GM18526 (cell line): ENCODE measurements around the gene WNK1.

Experiments
- POLR2A ChIP-seq: IDR thresholded peaks from 3 replicates; pipeline ENCODE4 v1.6.1; 2011; ENCODE audit not compliant: insufficient read length; ENCODE audit errors: extremely low read depth

WNK1 gene

GRCh38 chr12:795305-795704 is 42.9 kb downstream of the WNK1 start:
- no peak for TF ChIP-seq POLR2A

- no peak for TF ChIP-seq POLR2A
Measured at GRCh38 chr12:800401-800800, 48.0 kb downstream of the WNK1 start.

GRCh38 chr12:802242-803120 is 50.1 kb downstream of the WNK1 start:
- no peak for TF ChIP-seq POLR2A

DNA sequence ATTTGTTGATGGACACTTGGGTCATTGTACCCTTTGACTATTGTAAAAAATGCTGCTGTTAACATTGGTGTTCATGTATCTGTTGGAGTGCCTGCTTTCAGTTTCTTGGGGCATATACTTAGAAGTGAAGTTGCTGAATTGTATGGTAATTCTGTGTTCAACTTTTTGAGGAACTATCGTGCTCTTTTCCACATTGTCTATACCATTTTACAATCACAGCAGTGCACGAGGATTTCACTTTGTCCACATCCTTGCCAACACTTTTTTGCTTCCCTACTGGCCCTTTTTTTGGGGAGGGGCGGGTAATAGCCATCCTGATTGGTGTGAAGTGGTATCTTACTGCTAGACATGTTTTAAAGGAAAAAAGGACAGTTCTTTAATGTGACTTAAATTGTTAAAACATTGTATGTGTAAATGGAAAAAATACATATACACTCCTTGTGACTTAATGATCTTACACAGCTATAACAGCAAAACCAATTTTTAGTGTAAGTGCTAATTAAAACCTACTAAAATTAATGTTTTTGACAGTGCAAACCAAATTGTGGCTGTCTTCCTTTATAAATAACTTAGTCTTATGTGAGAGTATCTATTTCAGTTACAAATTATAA is 52.7 kb downstream of the WNK1 start:
- TF ChIP-seq POLR2A = no peak

- no peak for TF ChIP-seq POLR2A
Measured at GRCh38 chr12:806200-806791, 53.9 kb downstream of the WNK1 start.

DNA sequence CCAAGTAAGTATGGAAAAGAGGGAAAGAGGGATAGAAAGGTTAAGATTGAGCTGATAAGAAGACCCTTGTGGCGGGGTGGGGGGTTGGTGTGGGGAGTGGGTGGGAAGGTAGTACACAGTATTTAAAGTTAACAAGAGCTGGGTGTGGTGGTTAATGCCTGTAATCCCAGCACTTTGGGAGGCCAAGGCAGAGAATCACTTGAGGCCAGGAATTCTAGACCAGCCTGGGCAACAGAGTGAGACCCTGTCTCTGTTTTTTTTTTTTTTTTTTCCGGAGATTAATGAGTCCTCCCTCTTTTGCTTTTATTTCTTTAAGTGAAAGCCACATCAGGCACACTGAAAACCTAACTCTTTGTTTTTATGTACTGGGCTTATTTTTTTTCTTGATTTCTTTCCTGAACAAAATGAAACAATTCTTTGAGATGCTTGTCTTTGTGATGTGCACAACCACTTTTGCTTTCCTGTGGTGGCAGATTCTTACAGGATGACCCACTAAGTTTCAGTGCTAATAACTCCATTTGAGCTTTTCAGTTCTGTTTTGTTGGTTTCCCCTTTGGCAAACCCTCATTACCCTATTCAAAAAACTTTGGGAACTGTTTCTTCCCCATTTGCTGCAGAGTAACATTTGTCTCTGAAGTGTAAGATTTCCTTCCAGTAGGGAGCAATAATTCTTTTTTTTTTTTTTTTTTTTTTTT is 54.8 kb downstream of the WNK1 start:
- TF ChIP-seq POLR2A = no peak

DNA sequence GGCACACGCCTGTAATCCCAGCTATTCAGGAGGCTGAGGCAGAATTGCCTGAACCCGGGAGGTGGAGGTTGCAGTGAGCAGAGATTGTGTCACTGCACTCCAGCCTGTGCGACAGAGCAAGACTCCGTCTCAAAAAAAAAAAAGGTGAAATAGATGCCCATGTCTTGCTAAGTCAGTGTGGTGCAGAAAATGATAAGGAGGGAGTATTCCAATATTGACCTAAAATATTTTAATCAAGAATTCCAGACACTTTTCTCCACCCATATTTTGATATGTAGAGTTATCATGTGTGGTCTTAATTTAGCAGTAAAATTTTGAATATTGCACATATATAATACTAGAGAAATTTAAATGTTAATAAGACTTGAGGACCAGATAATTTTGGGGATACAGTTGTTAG is 57.7 kb downstream of the WNK1 start:
- no peak for TF ChIP-seq POLR2A

- TF ChIP-seq POLR2A = no peak
Measured at GRCh38 chr12:810671-811415, 58.5 kb downstream of the WNK1 start.

GRCh38 chr12:812950-813349 is 60.6 kb downstream of the WNK1 start:
- no peak for TF ChIP-seq POLR2A

DNA sequence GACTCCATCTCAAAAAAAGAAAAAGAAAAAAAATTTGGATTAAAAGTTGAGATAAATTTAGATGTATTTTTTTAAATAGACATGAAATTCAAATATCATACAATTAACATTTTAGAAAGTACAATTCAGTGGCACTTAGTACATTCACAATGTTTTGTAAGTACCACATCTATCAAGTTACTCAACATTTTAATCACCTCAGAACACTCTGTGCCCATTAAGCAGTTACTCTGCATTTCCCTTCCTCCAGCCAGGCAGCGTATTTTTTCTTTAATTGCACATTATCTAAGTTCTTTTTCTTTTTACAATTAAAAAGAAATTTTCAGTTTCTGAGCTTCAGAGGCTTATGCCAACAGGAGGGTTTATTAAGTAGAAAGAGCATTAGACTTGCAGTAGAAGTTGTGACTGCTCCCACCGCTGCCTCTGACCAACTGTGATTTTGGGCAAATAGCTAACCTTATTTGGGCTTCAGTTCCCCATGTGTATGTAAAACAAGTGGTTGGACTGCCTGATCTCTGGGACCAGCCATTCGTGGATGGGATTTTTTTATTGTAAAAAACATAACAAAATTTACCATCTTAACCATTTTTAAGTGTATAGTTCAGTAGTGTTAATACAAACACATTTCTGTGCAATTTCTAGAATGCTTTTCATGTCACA is 65.7 kb downstream of the WNK1 start:
- TF ChIP-seq POLR2A = no peak

GRCh38 chr12:818733-819132 is 66.4 kb downstream of the WNK1 start:
- no peak for TF ChIP-seq POLR2A

GRCh38 chr12:820336-820735 is 68.0 kb downstream of the WNK1 start:
- no peak for TF ChIP-seq POLR2A

DNA sequence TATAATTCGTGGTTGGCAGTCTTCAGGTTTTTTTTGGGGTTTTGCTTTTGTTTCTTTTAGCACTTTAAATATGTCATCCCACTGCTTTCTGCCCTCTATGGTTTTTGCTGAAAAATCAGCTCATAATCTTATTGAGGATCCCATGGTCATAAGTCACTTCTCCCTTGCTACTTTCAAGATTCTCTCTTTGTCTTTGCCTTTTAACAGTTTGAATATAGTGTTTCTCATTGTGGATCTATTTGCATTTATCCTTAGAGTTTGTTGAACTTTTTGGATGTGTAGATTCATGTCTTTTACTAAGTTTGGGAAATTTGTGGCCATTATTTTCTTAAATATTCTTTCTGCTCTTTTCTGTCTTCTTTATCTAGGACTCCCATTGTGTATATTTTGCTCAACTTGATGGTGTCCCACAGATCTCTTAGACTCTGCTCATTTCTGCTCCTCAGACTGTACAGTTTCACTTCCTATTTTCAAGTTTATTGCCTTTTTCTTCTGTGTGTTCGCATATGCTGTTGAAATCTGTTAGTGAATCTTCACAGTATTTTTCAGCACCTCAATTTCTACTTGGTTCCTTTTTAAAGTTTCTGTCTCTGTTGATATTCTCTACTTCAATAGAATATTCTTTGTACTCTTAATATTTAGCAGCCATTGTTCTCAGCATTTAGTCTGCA is 70.8 kb downstream of the WNK1 start:
- TF ChIP-seq POLR2A = no peak

DNA sequence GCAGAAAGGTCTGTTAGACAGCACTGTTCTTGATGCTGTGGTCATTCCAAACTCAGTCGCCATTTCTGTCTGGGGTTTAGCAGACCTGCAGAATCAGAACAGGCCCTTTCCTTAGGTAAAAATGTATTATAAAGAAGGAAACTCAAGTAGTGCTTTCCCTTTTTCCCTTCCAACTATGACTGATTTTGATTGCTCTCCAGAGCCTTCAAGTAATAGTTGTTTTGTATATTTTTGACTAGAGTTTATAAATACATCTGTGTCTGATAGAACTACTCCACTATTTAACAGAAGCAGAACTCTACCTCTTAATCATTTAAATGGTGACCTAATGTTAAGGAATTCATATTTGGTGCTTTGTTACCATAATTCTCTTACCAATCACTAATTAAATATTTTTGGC is 74.0 kb downstream of the WNK1 start:
- no peak for TF ChIP-seq POLR2A
